ENCODE results near the gene BARHL2.

BARHL2 gene

GRCh38 chr1:90748668-90749067 lies 31.6 kb upstream of the BARHL2 start:
- no peak for DNase-seq (ENCODE audit: low read depth)
- no peak overlapping the region for H3K4me3 ChIP-seq (ENCODE audit: low read length)
- no peak for TF ChIP-seq CTCF (IDR thresholded peaks at IDR 0.05; ENCODE audit: insufficient read depth, low read depth, low read length, missing control alignments)

GRCh38 chr1:90746857-90747256 lies 29.8 kb upstream of the BARHL2 start:
- no peak for TF ChIP-seq CTCF (IDR thresholded peaks at IDR 0.05; ENCODE audit: insufficient read depth, low read depth, low read length, missing control alignments)
- no peak for DNase-seq (ENCODE audit: low read depth)
- no peak overlapping the region for H3K4me3 ChIP-seq (ENCODE audit: low read length)

- TF ChIP-seq CTCF (IDR thresholded peaks at IDR 0.05; ENCODE audit: insufficient read depth, low read depth, low read length, missing control alignments) = no peak
- no peak overlapping the region for H3K4me3 ChIP-seq (ENCODE audit: low read length)
- DNase-seq (ENCODE audit: low read depth) = no peak
Observed at GRCh38 chr1:90745972-90746371, 28.9 kb upstream of the BARHL2 start.

- no peak overlapping the region for H3K4me3 ChIP-seq (ENCODE audit: low read length)
- no peak for TF ChIP-seq CTCF (IDR thresholded peaks at IDR 0.05; ENCODE audit: insufficient read depth, low read depth, low read length, missing control alignments)
- DNase-seq (ENCODE audit: low read depth) = no peak
Observed at GRCh38 chr1:90732136-90732535, 15.0 kb upstream of the BARHL2 start.

- H3K4me3 ChIP-seq (ENCODE audit: low read length) = no peak overlapping the region
- no peak for DNase-seq (ENCODE audit: low read depth)
- no peak for TF ChIP-seq CTCF (IDR thresholded peaks at IDR 0.05; ENCODE audit: insufficient read depth, low read depth, low read length, missing control alignments)
Observed at GRCh38 chr1:90731382-90732050, 14.4 kb upstream of the BARHL2 start.

- H3K4me3 ChIP-seq (ENCODE audit: low read length) = peak overlapping the region; percentile 3
- no peak for DNase-seq (ENCODE audit: low read depth)
- TF ChIP-seq CTCF (IDR thresholded peaks at IDR 0.05; ENCODE audit: insufficient read depth, low read depth, low read length, missing control alignments) = no peak
Observed at GRCh38 chr1:90730243-90731022, 13.3 kb upstream of the BARHL2 start.
